ENCODE measurements around the gene DNAJC25.

DNAJC25 gene

DNA sequence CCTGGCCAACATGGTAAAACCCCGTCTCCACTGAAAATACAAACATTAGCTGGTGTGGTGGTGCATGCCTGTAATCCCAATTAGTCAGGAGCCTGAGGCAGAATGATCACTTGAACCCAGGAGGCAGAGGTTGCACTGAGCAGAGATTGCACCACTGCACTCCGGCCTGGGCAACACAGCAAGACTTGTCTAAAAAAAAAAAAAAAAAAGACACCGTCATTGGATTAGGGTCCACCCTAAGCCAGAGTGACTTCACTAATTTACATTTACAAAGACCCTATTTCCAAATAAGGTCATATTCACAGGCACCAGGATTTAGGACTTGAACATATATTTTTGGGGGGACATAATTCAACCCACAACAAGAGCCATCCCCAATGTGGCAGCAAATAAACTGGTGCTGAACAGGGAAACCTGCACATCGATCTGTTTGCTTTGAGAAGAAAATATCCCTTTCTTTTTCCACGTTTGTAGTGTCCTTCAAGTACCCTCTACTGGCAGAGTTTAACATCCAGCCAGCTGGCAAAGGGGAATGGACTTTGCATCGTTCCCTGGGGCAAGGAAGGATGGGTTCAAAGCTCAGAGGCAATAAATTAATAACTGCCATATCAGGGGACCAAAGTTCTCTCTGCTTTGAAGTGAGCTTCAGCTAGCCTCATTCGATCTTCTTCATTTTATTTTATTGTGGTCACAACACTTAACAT is 3.7 kb upstream of the DNAJC25 start:
- in situ Hi-C loops (cut with MboI; ENCODE audit: low pct_unique_long_range_greater_than_20kb, low sequenced_read_pairs, unreplicated experiment), result no loop called here
- no peak for DNase-seq (ENCODE audit: low spot score)
- TF ChIP-seq, protein P1, sequence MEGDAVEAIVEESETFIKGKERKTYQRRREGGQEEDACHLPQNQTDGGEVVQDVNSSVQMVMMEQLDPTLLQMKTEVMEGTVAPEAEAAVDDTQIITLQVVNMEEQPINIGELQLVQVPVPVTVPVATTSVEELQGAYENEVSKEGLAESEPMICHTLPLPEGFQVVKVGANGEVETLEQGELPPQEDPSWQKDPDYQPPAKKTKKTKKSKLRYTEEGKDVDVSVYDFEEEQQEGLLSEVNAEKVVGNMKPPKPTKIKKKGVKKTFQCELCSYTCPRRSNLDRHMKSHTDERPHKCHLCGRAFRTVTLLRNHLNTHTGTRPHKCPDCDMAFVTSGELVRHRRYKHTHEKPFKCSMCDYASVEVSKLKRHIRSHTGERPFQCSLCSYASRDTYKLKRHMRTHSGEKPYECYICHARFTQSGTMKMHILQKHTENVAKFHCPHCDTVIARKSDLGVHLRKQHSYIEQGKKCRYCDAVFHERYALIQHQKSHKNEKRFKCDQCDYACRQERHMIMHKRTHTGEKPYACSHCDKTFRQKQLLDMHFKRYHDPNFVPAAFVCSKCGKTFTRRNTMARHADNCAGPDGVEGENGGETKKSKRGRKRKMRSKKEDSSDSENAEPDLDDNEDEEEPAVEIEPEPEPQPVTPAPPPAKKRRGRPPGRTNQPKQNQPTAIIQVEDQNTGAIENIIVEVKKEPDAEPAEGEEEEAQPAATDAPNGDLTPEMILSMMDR (IDR thresholded peaks at IDR 0.05; ENCODE audit: extremely low read depth, insufficient read depth, missing control alignments), result no peak

DNA sequence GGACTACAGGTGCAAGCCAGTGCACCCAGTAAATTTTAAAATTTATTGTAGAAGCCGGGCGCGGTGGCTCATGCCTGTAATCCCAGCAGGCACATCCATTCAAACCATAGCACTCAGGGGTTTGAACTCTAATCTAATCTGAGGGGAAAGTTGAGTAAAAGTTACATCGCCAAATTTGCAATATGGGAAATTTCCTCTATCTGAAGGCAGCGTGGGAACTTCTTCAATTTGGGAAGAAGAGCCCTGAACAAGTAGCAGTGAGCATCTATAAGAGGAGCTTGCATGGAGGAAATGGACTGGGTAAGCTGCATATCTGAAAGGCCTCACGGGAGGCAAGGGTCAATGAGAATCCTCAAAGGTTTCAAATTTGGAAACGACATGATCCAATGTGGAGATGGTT is 2.7 kb upstream of the DNAJC25 start:
- TF ChIP-seq, protein P1 (IDR thresholded peaks at IDR 0.05; ENCODE audit: extremely low read depth, insufficient read depth, missing control alignments), result no peak
- in situ Hi-C loops (cut with MboI; ENCODE audit: low pct_unique_long_range_greater_than_20kb, low sequenced_read_pairs, unreplicated experiment), result no loop called here
- no peak for DNase-seq (ENCODE audit: low spot score)

DNA sequence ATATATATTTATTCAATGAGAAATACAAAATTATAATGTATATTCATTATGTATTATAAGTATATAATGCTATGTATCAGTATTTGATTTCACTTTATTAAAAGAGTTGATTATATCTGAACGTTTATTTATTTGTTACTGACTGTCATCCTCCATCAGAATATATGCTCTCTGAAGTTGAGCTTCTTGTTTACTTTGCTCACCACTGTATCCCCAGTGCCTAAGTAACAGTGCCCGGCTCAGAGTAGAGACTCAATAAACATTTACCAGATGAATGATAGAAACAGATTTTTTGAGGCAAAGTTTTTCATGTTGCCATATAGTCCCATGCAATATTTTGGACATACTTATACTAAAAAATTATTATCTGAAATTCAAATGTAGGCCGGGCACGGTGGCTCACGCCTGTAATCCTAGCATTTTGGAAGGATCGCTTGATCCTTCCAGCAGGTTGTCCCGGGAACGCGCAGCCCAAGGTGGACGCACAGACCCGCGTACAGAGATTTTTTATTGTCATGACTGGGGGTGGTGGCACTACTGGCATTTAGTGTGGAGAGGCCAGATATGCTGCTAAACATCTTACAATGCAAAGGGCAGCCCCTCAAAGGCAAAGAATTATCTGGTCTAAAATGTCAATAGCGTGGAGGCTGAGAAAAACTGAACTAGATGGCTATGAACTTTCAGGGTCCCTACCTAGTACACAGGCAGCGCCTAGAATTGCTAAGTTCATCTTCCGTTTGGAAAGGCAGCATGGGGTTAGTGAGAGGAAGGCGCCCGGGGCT is 761 bp upstream of the DNAJC25 start:
- TF ChIP-seq, protein P1 (IDR thresholded peaks at IDR 0.05; ENCODE audit: extremely low read depth, insufficient read depth, missing control alignments), result no peak
- DNase-seq (ENCODE audit: low spot score), result no peak
- in situ Hi-C loops (cut with MboI; ENCODE audit: low pct_unique_long_range_greater_than_20kb, low sequenced_read_pairs, unreplicated experiment), result no loop called here

DNA sequence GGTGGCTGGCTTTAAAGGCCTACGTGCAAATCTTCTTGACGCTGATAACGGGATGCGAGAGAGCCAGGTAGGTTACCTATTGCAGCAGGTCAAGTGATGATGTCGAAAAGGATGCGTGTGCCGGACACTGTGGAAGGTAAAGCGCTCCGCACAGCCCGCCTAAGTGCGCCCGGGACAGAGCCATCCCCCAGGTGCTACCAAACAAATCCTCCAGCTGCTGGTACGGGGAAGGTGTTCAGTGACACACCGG is 245 bp upstream of the DNAJC25 start:
- in situ Hi-C loops (cut with MboI; ENCODE audit: low pct_unique_long_range_greater_than_20kb, low sequenced_read_pairs, unreplicated experiment), result no loop called here
- TF ChIP-seq, protein P1 (IDR thresholded peaks at IDR 0.05; ENCODE audit: extremely low read depth, insufficient read depth, missing control alignments), result no peak
- DNase-seq (ENCODE audit: low spot score), result no peak

DNA sequence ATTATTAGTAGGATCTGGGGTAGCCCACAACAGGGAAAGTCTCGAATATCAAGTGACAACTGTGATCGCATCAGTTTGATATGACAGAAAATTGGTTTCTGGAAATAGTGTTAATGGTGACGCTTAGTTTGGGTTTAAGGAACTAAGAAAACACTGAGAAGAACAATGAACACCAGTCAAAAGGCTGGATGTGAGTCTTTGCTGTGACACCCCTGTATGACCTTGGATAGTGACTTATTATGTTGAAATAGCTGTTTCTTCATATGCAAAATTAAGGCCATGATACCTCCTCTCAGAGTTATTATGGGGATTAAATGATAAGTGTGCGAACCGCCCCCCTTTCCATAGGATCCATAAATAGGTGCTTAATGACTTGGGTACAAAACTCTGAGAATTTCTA is 926 bp downstream of the DNAJC25 start:
- in situ Hi-C loops (cut with MboI; ENCODE audit: low pct_unique_long_range_greater_than_20kb, low sequenced_read_pairs, unreplicated experiment), result no loop called here
- DNase-seq (ENCODE audit: low spot score), result no peak
- TF ChIP-seq, protein P1 (IDR thresholded peaks at IDR 0.05; ENCODE audit: extremely low read depth, insufficient read depth, missing control alignments), result no peak

DNA sequence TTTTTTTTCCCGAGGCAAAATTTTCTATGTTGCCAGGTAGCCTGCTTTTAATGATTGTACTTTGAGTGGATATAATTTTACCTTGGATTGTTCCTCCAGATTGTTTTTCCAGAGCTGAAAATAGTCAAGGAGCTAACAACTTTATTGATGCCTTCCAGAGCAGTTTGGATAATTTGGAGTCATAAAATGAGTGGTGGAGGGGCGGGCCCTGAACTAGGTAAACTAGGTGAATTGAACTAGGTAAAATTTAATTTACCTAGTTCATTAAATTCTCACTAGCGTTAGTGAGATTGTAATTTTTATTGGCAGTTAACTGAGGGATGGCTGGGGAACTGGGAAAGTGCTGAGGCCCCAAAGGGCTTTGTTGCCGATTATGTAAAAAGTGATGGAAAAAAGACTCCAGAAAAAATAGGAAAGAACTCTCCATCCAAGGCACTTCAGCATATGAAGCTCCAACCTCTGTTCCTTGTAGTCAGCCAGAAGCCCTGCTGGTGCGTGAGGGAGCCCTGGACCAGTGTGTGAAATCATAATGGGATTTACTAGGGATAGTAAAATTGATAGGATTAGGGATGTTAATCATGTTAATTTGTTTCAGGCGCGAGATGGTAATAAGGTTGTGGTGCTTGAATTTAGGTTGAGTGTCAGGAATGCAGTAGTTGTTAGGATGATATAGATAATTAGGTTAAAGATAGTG is 1.7 kb downstream of the DNAJC25 start:
- in situ Hi-C loops (cut with MboI; ENCODE audit: low pct_unique_long_range_greater_than_20kb, low sequenced_read_pairs, unreplicated experiment), result no loop called here
- DNase-seq (ENCODE audit: low spot score), result no peak
- TF ChIP-seq, protein P1 (IDR thresholded peaks at IDR 0.05; ENCODE audit: extremely low read depth, insufficient read depth, missing control alignments), result no peak
